ENCODE measurements around the gene TUBG1. TPM values are rescaled to one million over a fixed set of nuclear protein-coding genes. Genes with fewer than 3 reads are reported as not detected.

Gene TUBG1
- total and polyA plus RNA-seq, 9 of the 15 experiments (the other 6 are each of a cell fraction or from before 2014, with no cell fraction given): 33.1 to 147 (median 66.0) TPM

GRCh38 chr17:42629411-42630009 lies 20.0 kb downstream of the TUBG1 start (continued):
- TF ChIP-seq NR2C1 (IDR thresholded peaks at IDR 0.05): no peak
- TF ChIP-seq NR2C1 (tag; IDR thresholded peaks at IDR 0.05): peak; percentile 20; the same call in 1 of the 2 replicates
- no peak for TF ChIP-seq KLF13 (tag; IDR thresholded peaks at IDR 0.05; ENCODE audit: borderline replicate concordance, low read depth)
- TF ChIP-seq NRF1 (conservative IDR thresholded peaks at IDR 0.05 in 1 of 2, IDR thresholded peaks at IDR 0.05 in 1 of 2): no peak
- no peak for TF ChIP-seq MAX (CRISPR knock-in tag; IDR thresholded peaks at IDR 0.05)
- no peak for TF ChIP-seq SMAD4 (CRISPR knock-in tag; conservative IDR thresholded peaks at IDR 0.05)
- TF ChIP-seq ZBTB2 (IDR thresholded peaks at IDR 0.05): 0 out of 2 replicates have a peak, but pooled peaks have one; percentile 42
- no peak; the same call in 1 of the 2 replicates for TF ChIP-seq HDAC2 (IDR thresholded peaks at IDR 0.05)
- TF ChIP-seq CSDE1 (IDR thresholded peaks at IDR 0.05): no peak
- TF ChIP-seq CEBPG (CRISPR knock-in tag; IDR thresholded peaks at IDR 0.05): no peak
- TF ChIP-seq CEBPG (tag; conservative IDR thresholded peaks at IDR 0.05 in 1 of 2, IDR thresholded peaks at IDR 0.05 in 1 of 2): peak; percentile 44 to 66
- no peak for TF ChIP-seq ZNF133 (CRISPR knock-in tag; IDR thresholded peaks at IDR 0.05)
- TF ChIP-seq ZEB2 (IDR thresholded peaks at IDR 0.05): 0 out of 2 replicates have a peak, but pooled peaks have one; percentile 25
- no peak for TF ChIP-seq CREM (IDR thresholded peaks at IDR 0.05; ENCODE audit: low read depth)
- TF ChIP-seq SMARCB1 (IDR thresholded peaks at IDR 0.05; ENCODE audit: insufficient read length, low read depth): no peak
- TF ChIP-seq NFIC (IDR thresholded peaks at IDR 0.05): peak; percentile 85
- no peak for TF ChIP-seq BHLHE40 (IDR thresholded peaks at IDR 0.05; ENCODE audit: low read length)
- no peak for TF ChIP-seq HNRNPLL (IDR thresholded peaks at IDR 0.05; ENCODE audit: low read depth, low read length, poor library complexity, severe bottlenecking)
- TF ChIP-seq ZNF57 (CRISPR knock-in tag; IDR thresholded peaks at IDR 0.05): no peak
- TF ChIP-seq RBM14 (IDR thresholded peaks at IDR 0.05; ENCODE audit: borderline replicate concordance, insufficient read depth, low read depth, low read length): no peak
- peak; percentile 38; the same call in 1 of the 2 replicates for TF ChIP-seq HMBOX1 (IDR thresholded peaks at IDR 0.05)
- no peak for TF ChIP-seq PRMT5 (CRISPR knock-in tag; IDR thresholded peaks at IDR 0.05)
- no peak for TF ChIP-seq HDGF (IDR thresholded peaks at IDR 0.05)
